MM.1S (cell line): ENCODE data around the gene VWA1.

Source experiments
- DNase-seq: peaks from one replicate; pipeline ENCODE4 v3.0.0-alpha.2; 2015
- H2AFZ ChIP-seq: fragments of 300-600 bp; sonication (generic); 2 replicates; pipeline ENCODE4 v1.6.0; 2016; ENCODE audit warnings: antibody characterized with exemption, low read length
- H3F3A ChIP-seq: fragments of 300-600 bp; sonication (generic); 2 replicates; pipeline ENCODE4 v1.6.1; 2016; ENCODE audit warnings: mild to moderate bottlenecking, antibody characterized with exemption, low read length, moderate library complexity, mixed read lengths; ENCODE audit not compliant: insufficient read depth
- H3K27ac ChIP-seq: fragments of 300-600 bp; sonication (generic); 2 replicates; pipeline ENCODE4 v1.5.1; 2016; ENCODE audit warnings: mild to moderate bottlenecking, low read length
- H3K27me3 ChIP-seq: fragments of 300-600 bp; sonication (generic); replicated peaks from 2 replicates; pipeline ENCODE4 v1.6.0; 2016; ENCODE audit warnings: low read length; ENCODE audit not compliant: insufficient read depth
- H3K36me3 ChIP-seq: fragments of 300-600 bp; sonication (generic); replicated peaks from 2 replicates; pipeline ENCODE4 v1.6.1; 2016; ENCODE audit warnings: mild to moderate bottlenecking, low read length, mixed read lengths; ENCODE audit not compliant: insufficient read depth
- H3K4me1 ChIP-seq: fragments of 300-600 bp; sonication (generic); 2 replicates; pipeline ENCODE4 v1.6.1; 2016; ENCODE audit warnings: low read length, mixed read lengths
- H3K4me2 ChIP-seq: fragments of 300-600 bp; sonication (generic); 2 replicates; pipeline ENCODE4 v1.6.0; 2016; ENCODE audit warnings: low read depth, low read length
- H3K4me3 ChIP-seq: fragments of 300-600 bp; sonication (generic); 2 replicates; pipeline ENCODE4 v1.5.1; 2016; ENCODE audit warnings: low read length, mixed read lengths
- H3K79me2 ChIP-seq: fragments of 300-600 bp; sonication (generic); 2 replicates; pipeline ENCODE4 v1.6.1; 2016; ENCODE audit warnings: mixed run types, low read length, mixed read lengths
- H3K9ac ChIP-seq: fragments of 300-600 bp; sonication (generic); 2 replicates; pipeline ENCODE4 v1.6.1; 2016; ENCODE audit warnings: low read length, mixed read lengths
- H3K9me2 ChIP-seq: fragments of 300-600 bp; sonication (generic); replicated peaks from 2 replicates; pipeline ENCODE4 v1.6.1; 2016; ENCODE audit warnings: mild to moderate bottlenecking, low read length, mixed read lengths; ENCODE audit not compliant: insufficient read depth
- H3K9me3 ChIP-seq: fragments of 300-600 bp; sonication (generic); replicated peaks from 2 replicates; pipeline ENCODE4 v1.6.1; 2016; ENCODE audit warnings: mild to moderate bottlenecking, low read length, mixed read lengths; ENCODE audit not compliant: insufficient read depth
- H4K20me1 ChIP-seq: fragments of 300-600 bp; sonication (generic); 2 replicates; pipeline ENCODE4 v1.6.1; 2016; ENCODE audit warnings: mild to moderate bottlenecking, low read length, moderate library complexity, mixed read lengths; ENCODE audit not compliant: insufficient read depth
- CTCF ChIP-seq: fragments of 300-600 bp; sonication (generic); IDR thresholded peaks from 2 replicates; pipeline ENCODE4 v1.5.1; 2016; ENCODE audit warnings: antibody characterized with exemption, low read length, mixed read lengths
- EZH2 ChIP-seq: fragments of 300-600 bp; sonication (generic); optimal IDR thresholded peaks from 2 replicates; pipeline ENCODE3; 2017; ENCODE audit warnings: low read depth, mild to moderate bottlenecking, antibody characterized with exemption, low read length, mixed read lengths
- EZH2phosphoT487 ChIP-seq: fragments of 300-600 bp; sonication (generic); IDR thresholded peaks from 2 replicates; pipeline ENCODE4 v1.6.1; 2018; ENCODE audit warnings: antibody characterized with exemption, low read length

Gene VWA1

DNA sequence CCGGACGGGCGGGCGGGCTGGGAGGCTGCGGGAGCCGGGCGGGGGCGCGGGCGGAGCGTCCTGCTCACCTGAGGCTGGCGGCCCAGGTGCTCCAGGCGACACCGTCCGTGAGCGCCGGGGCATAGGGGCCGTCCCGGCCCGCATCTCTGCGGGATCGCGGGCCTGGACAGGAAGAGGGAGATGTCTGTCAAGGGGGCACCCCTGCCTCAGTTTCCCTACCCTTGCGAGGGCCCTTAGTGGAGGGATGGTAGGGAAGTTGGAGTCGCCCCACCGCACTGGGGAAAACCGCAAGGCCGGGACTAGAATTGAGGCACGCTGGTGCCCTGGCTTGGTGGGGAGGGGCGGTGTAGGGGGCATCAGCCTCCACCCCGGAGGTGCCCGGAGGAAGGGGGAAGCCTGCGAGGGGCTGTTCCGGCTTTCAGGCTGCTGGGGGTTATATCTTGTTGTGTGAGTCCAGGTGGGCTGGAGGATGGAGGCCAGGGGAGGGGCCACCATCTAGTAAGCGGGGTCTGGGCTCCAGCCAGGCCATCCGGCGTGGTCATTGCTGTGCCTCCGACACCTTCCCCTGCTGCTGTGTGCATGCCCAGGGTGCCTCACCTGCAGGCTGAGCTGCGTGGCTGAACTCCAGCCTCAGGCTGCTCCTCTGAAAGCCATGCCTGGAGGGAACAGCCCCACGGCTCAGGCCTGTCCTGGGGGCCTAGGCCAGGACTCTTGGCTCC lies 580 bp downstream of the VWA1 start:
- no peak overlapping the region for H3K4me3 ChIP-seq
- no peaks in the 10 kb centered on the region for H4K20me1 ChIP-seq
- H3K4me2 ChIP-seq = no peak overlapping the region
- H3K4me1 ChIP-seq = no peaks in the 10 kb centered on the region; the same call in 1 of the 2 replicates
- H2AFZ ChIP-seq = no peak overlapping the region
- H3K9me2 ChIP-seq = no peaks in the 10 kb centered on the region
- no peak overlapping the region for H3K27ac ChIP-seq
- no peaks in the 10 kb centered on the region for H3F3A ChIP-seq
- no peak overlapping the region for H3K9ac ChIP-seq
- H3K9me3 ChIP-seq = no peaks in the 10 kb centered on the region
- H3K36me3 ChIP-seq = no peaks in the 10 kb centered on the region
- H3K79me2 ChIP-seq = no peaks in the 10 kb centered on the region
- H3K27me3 ChIP-seq = peaks cover 54% of the 10 kb centered on the region
- no peak for DNase-seq
- no peak for TF ChIP-seq EZH2
- TF ChIP-seq CTCF = no peak
- TF ChIP-seq EZH2phosphoT487 = no peak

- no peaks in the 10 kb centered on the region for H3F3A ChIP-seq
- H3K79me2 ChIP-seq = no peaks in the 10 kb centered on the region
- no peaks in the 10 kb centered on the region for H3K9me2 ChIP-seq
- H3K9me3 ChIP-seq = no peaks in the 10 kb centered on the region
- no peaks in the 10 kb centered on the region; the same call in 1 of the 2 replicates for H3K4me1 ChIP-seq
- H3K27ac ChIP-seq = no peak overlapping the region
- no peak overlapping the region for H3K9ac ChIP-seq
- DNase-seq = no peak
- TF ChIP-seq EZH2 = no peak
- no peak for TF ChIP-seq CTCF
- no peak for TF ChIP-seq EZH2phosphoT487
- no peak overlapping the region for H3K4me2 ChIP-seq
- H3K4me3 ChIP-seq = no peak overlapping the region
- peaks cover 52% of the 10 kb centered on the region for H3K27me3 ChIP-seq
- no peak overlapping the region for H2AFZ ChIP-seq
- no peaks in the 10 kb centered on the region for H4K20me1 ChIP-seq
- no peaks in the 10 kb centered on the region for H3K36me3 ChIP-seq
These were observed 1.1 kb downstream of the VWA1 start for GRCh38 chr1:1436630-1437032.

- H3K36me3 ChIP-seq = no peaks in the 10 kb centered on the region
- H3K4me2 ChIP-seq = no peak overlapping the region
- H3K27ac ChIP-seq = no peak overlapping the region
- TF ChIP-seq EZH2 (no peak), CTCF (no peak), EZH2phosphoT487 (no peak)
- no peaks in the 10 kb centered on the region for H3K79me2 ChIP-seq
- H2AFZ ChIP-seq = no peak overlapping the region
- H3F3A ChIP-seq = no peaks in the 10 kb centered on the region
- H3K4me3 ChIP-seq = no peak overlapping the region
- no peaks in the 10 kb centered on the region for H3K9me2 ChIP-seq
- no peak for DNase-seq
- H3K9me3 ChIP-seq = no peaks in the 10 kb centered on the region
- no peaks in the 10 kb centered on the region for H4K20me1 ChIP-seq
- no peak overlapping the region for H3K9ac ChIP-seq
- H3K4me1 ChIP-seq = no peaks in the 10 kb centered on the region; the same call in 1 of the 2 replicates
- peaks cover 52% of the 10 kb centered on the region for H3K27me3 ChIP-seq
These were observed 1.8 kb downstream of the VWA1 start for GRCh38 chr1:1437033-1437903.
